Putamen (tissue), 1 donor: Measurements from ENCODE around the gene UGT3A2.
A peak's percentile ranks its signal among the peaks of the same experiment; 100 is the strongest.

Source experiments
- DNase-seq: peaks from one replicate; pipeline ENCODE4 v3.0.0-alpha.2; 2016; ENCODE audit warnings: low spot score

Gene UGT3A2

GRCh38 chr5:36066540-36067210 is at the start of gene UGT3A2:
TSS of gene UGT3A2 (minus strand) at chr5:36066882. CDS start at chr5:36066789, 93 bp downstream.
- DNase-seq: no peak

- DNase-seq: no peak
Observed at GRCh38 chr5:36111238-36111637, 44.6 kb upstream of the UGT3A2 start.

GRCh38 chr5:36108758-36109460 is 42.2 kb upstream of the UGT3A2 start:
- no peak for DNase-seq

GRCh38 chr5:36105819-36106218 is 39.1 kb upstream of the UGT3A2 start:
- DNase-seq: no peak

- DNase-seq: no peak
Observed at GRCh38 chr5:36099748-36100147, 33.1 kb upstream of the UGT3A2 start.

GRCh38 chr5:36096486-36096885 is 29.8 kb upstream of the UGT3A2 start:
- DNase-seq: no peak

GRCh38 chr5:36089989-36090388 is 23.3 kb upstream of the UGT3A2 start:
- DNase-seq: no peak

GRCh38 chr5:36079200-36079781 is 12.6 kb upstream of the UGT3A2 start:
- peak; percentile 12 for DNase-seq

GRCh38 chr5:36078430-36078829 is 11.7 kb upstream of the UGT3A2 start:
- DNase-seq: no peak

- no peak for DNase-seq
Observed at GRCh38 chr5:36073595-36074216, 7.0 kb upstream of the UGT3A2 start.

GRCh38 chr5:36070687-36071571 is 4.2 kb upstream of the UGT3A2 start:
- no peak for DNase-seq

- no peak for DNase-seq
Observed at GRCh38 chr5:36068751-36069281, 2.1 kb upstream of the UGT3A2 start.

GRCh38 chr5:36066001-36066539 is 612 bp downstream of the UGT3A2 start:
- DNase-seq: no peak

GRCh38 chr5:36060420-36060887 is 6.2 kb downstream of the UGT3A2 start:
- DNase-seq: no peak

- no peak for DNase-seq
Observed at GRCh38 chr5:36059571-36060419, 6.9 kb downstream of the UGT3A2 start.

- no peak for DNase-seq
Observed at GRCh38 chr5:36058776-36059175, 7.9 kb downstream of the UGT3A2 start.

GRCh38 chr5:36057386-36057785 is 9.3 kb downstream of the UGT3A2 start:
- no peak for DNase-seq

- no peak for DNase-seq
Observed at GRCh38 chr5:36056422-36056821, 10.3 kb downstream of the UGT3A2 start.

GRCh38 chr5:36055984-36056383 is 10.7 kb downstream of the UGT3A2 start:
- DNase-seq: no peak

GRCh38 chr5:36054647-36055046 is 12.0 kb downstream of the UGT3A2 start:
- no peak for DNase-seq
